ENCODE data around the gene KLHL3.

DNA sequence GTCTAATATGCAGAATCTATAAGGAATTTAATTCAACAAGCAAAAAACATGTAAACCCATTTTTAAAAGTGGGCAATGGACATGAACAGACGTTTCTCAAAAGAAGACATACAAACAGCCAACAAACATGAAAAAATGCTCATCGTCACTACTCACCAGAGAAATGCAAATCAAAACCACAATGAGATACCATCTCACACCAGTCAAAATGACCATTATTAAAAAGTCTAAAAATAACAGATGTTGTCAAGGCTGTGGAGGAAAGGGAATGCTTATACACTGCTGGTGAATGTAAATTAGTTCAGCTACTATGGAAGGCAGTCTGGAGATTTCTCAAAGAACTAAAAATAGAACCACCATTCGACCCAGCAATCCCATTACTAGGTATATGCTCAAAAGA lies 3.1 kb upstream of the KLHL3 start:
- TF ChIP-seq, protein P1, sequence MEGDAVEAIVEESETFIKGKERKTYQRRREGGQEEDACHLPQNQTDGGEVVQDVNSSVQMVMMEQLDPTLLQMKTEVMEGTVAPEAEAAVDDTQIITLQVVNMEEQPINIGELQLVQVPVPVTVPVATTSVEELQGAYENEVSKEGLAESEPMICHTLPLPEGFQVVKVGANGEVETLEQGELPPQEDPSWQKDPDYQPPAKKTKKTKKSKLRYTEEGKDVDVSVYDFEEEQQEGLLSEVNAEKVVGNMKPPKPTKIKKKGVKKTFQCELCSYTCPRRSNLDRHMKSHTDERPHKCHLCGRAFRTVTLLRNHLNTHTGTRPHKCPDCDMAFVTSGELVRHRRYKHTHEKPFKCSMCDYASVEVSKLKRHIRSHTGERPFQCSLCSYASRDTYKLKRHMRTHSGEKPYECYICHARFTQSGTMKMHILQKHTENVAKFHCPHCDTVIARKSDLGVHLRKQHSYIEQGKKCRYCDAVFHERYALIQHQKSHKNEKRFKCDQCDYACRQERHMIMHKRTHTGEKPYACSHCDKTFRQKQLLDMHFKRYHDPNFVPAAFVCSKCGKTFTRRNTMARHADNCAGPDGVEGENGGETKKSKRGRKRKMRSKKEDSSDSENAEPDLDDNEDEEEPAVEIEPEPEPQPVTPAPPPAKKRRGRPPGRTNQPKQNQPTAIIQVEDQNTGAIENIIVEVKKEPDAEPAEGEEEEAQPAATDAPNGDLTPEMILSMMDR (IDR thresholded peaks at IDR 0.05): no peak
- no peak for TF ChIP-seq POLR2A (IDR thresholded peaks at IDR 0.05)
